Measurements from ENCODE around the gene KSR2.

DNA sequence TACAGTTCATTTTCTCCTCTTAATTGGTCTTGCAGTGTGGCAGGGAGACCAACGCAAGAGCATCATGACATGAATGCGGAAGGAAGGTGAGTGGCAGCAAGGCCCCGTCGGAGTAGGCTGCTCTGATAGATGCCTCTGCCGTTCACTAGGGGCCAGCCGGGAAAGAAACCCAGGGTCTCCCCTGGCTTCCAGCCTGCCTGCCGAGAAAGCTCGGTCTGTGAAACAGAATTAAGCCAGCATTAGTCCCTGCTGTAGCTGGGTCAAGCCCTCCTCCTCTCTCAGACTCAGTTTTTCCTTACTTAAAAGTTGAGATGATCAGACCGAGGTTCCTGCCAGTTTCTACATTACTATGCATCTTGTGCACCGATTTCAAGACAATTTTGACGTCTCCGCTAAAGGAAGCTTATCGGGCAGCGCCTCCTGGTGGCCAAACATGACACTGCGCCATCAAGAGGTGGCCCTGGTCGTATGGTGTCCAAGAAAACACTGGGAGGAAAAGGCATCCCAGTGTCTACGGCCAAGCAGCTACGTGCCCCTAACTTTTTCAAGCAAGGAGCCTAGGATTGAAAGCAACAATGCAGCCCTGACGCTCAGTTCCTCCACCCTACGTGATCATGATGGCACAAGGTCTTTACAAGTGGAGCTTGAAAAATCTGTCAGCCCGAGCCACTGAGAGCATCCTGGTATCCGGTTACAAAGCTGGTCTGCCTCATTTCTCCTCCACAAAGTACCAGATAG is 131.6 kb downstream of the KSR2 start:
- TF ChIP-seq POLR2A (IDR thresholded peaks at IDR 0.05; ENCODE audit: low read depth, low read length) (no peak), POLR2AphosphoS5 (IDR thresholded peaks at IDR 0.05; ENCODE audit: low read depth, low read length) (no peak)

Measured in GM12892 (cell line).